Loucy (cell line): Measurements from ENCODE around the gene SRGN.

Experiments
- H2AFZ ChIP-seq: fragments of 200-600 bp; sonication (generic); 2 replicates; pipeline ENCODE4 v1.6.0; 2016; ENCODE audit warnings: antibody characterized with exemption, mild to moderate bottlenecking, low read length, moderate library complexity
- H3F3A ChIP-seq: fragments of 200-600 bp; 2 replicates; pipeline ENCODE4 v1.6.0; 2016; ENCODE audit warnings: antibody characterized with exemption, low read depth, mild to moderate bottlenecking
- H3K27me3 ChIP-seq: fragments of 200-600 bp; sonication (generic); 2 replicates; pipeline ENCODE4 v1.6.1; 2014; ENCODE audit warnings: low read length, mild to moderate bottlenecking; ENCODE audit not compliant: insufficient read depth, poor library complexity, severe bottlenecking
- H3K36me3 ChIP-seq: fragments of 200-600 bp; sonication (generic); 2 replicates; pipeline ENCODE4 v1.6.1; 2016; ENCODE audit warnings: low read length; ENCODE audit not compliant: insufficient read depth
- H3K4me1 ChIP-seq: fragments of 200-600 bp; sonication (generic); 2 replicates; pipeline ENCODE4 v1.5.1; 2014; ENCODE audit warnings: low read length, mild to moderate bottlenecking; ENCODE audit not compliant: insufficient read depth, poor library complexity, severe bottlenecking
- H3K4me2 ChIP-seq: fragments of 200-600 bp; sonication (generic); 2 replicates; pipeline ENCODE4 v1.6.0; 2014; ENCODE audit warnings: antibody characterized with exemption, low read length, low read depth, mild to moderate bottlenecking; ENCODE audit not compliant: poor library complexity, severe bottlenecking
- H3K4me3 ChIP-seq: fragments of 200-600 bp; sonication (generic); 2 replicates; pipeline ENCODE4 v1.5.1; 2014; ENCODE audit warnings: low read length, mild to moderate bottlenecking, mixed read lengths; ENCODE audit not compliant: poor library complexity, severe bottlenecking
- H3K79me2 ChIP-seq: fragments of 200-600 bp; sonication (generic); 2 replicates; pipeline ENCODE4 v1.6.1; 2014; ENCODE audit warnings: low read length; ENCODE audit not compliant: insufficient read depth
- H3K9ac ChIP-seq: fragments of 200-600 bp; sonication (generic); 2 replicates; pipeline ENCODE4 v1.6.0; 2014; ENCODE audit warnings: mild to moderate bottlenecking, low read depth, low read length, moderate library complexity; ENCODE audit not compliant: poor library complexity, severe bottlenecking
- H3K9me2 ChIP-seq: fragments of 200-600 bp; sonication (generic); replicated peaks from 2 replicates; pipeline ENCODE4 v1.6.1; 2016; ENCODE audit warnings: low read depth, low read length, mixed read lengths
- H3K9me3 ChIP-seq: fragments of 200-600 bp; sonication (generic); 2 replicates; pipeline ENCODE4 v1.6.1; 2014; ENCODE audit warnings: mild to moderate bottlenecking, antibody characterized with exemption, low read length, low read depth; ENCODE audit not compliant: insufficient read depth
- H4K20me1 ChIP-seq: fragments of 200-600 bp; sonication (generic); 2 replicates; pipeline ENCODE4 v1.6.0; 2014; ENCODE audit warnings: antibody characterized with exemption, low read length, mild to moderate bottlenecking; ENCODE audit not compliant: insufficient read depth, poor library complexity, severe bottlenecking
- EZH2phosphoT487 ChIP-seq: fragments of 200-600 bp; IDR thresholded peaks from 2 replicates; pipeline ENCODE4 v1.6.1; 2018; ENCODE audit warnings: antibody characterized with exemption, mild to moderate bottlenecking, moderate library complexity, borderline replicate concordance
- TF ChIP-seq, protein P1 (sequence below): fragments of 200-600 bp; sonication (generic); conservative IDR thresholded peaks from 2 replicates; pipeline ENCODE4 v1.5.1; 2014; ENCODE audit warnings: mild to moderate bottlenecking, antibody characterized with exemption, low read length

The SRGN gene

DNA sequence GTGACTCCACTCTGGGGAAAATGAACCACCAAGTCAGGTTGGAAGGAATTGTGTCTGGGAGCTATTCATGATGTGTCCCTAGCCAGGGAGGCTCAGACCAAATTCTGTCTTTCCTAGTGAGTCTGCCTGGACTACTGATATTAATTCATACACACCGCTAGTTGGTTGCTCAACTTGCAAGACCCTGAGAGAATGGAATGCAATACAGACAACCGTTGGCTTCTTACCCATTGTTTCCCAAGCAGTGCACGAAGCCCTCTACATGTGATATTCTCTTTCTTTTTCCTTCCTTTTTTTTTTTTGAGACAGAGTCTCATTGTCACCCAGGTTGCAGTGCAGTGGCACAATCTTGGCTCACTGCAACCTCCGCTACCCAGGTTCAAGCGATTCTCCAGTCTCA, 19.4 kb upstream of the SRGN start:
- TF ChIP-seq EZH2phosphoT487 = no peak
- TF ChIP-seq, protein P1, sequence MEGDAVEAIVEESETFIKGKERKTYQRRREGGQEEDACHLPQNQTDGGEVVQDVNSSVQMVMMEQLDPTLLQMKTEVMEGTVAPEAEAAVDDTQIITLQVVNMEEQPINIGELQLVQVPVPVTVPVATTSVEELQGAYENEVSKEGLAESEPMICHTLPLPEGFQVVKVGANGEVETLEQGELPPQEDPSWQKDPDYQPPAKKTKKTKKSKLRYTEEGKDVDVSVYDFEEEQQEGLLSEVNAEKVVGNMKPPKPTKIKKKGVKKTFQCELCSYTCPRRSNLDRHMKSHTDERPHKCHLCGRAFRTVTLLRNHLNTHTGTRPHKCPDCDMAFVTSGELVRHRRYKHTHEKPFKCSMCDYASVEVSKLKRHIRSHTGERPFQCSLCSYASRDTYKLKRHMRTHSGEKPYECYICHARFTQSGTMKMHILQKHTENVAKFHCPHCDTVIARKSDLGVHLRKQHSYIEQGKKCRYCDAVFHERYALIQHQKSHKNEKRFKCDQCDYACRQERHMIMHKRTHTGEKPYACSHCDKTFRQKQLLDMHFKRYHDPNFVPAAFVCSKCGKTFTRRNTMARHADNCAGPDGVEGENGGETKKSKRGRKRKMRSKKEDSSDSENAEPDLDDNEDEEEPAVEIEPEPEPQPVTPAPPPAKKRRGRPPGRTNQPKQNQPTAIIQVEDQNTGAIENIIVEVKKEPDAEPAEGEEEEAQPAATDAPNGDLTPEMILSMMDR = no peak
- Histone ChIP-seq H3K4me3 (no peak overlapping the region), H3K9me3 (no peaks in the 10 kb centered on the region), H3K9me2 (no peaks in the 10 kb centered on the region), H4K20me1 (no peaks in the 10 kb centered on the region), H3K4me1 (no peaks in the 10 kb centered on the region), H3K4me2 (no peak overlapping the region), H3K27me3 (no peaks in the 10 kb centered on the region), H3F3A (no peaks in the 10 kb centered on the region), H3K36me3 (no peaks in the 10 kb centered on the region), H3K9ac (no peak overlapping the region), H2AFZ (no peak overlapping the region), H3K79me2 (no peaks in the 10 kb centered on the region)

DNA sequence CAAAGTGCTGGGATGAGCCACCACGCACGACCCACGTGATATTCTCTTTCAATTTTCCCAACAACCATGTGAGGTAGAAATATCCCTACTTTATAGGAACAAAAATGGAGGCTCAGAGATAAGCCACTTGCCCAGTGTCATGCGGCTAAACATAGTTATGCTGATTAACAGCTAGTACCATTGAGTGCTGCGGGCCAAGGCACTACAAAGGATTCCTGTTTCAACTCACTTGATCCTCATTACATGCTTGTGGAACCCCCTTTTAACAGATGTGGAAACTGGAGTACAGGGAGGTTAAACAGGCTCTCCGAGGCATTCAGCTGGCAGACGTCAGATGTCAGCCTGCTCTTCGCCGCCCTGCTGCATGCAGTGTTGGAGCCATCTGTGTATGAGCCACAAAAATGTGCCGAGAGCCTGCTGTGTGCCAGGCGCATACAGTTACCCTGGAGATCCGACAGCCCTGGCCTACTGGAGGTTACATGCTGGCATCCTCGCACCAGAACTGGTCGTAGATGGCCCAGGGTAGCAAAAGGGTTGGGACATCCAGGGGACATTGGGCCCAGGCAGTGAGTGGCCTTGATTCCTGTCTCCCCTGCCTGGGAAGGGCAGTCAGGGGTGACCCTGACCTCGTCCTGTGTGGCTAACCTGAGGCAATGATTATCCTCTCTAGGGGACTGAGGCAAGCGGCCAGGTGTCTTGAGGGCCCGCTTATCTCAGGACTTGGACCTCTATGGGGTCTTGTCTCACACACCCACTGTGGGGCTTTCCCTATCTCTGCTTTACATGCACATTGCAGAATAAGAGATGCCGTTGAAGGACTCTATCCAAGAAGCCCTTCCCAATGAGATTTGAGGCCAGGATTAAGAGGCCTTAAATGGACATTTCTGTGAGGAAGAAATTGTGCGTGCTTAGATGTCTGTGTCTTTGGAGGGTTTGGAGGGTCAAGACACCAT, 18.5 kb upstream of the SRGN start:
- Histone ChIP-seq H3K9me2 (no peaks in the 10 kb centered on the region), H3K4me3 (no peak overlapping the region), H3K9ac (no peak overlapping the region), H3K4me2 (no peak overlapping the region), H4K20me1 (no peaks in the 10 kb centered on the region), H3K9me3 (no peaks in the 10 kb centered on the region), H2AFZ (no peak overlapping the region), H3K4me1 (no peaks in the 10 kb centered on the region), H3K27me3 (no peaks in the 10 kb centered on the region), H3F3A (no peaks in the 10 kb centered on the region), H3K79me2 (no peaks in the 10 kb centered on the region), H3K36me3 (no peaks in the 10 kb centered on the region)
- TF ChIP-seq EZH2phosphoT487 = no peak
- TF ChIP-seq, protein P1 = no peak

DNA sequence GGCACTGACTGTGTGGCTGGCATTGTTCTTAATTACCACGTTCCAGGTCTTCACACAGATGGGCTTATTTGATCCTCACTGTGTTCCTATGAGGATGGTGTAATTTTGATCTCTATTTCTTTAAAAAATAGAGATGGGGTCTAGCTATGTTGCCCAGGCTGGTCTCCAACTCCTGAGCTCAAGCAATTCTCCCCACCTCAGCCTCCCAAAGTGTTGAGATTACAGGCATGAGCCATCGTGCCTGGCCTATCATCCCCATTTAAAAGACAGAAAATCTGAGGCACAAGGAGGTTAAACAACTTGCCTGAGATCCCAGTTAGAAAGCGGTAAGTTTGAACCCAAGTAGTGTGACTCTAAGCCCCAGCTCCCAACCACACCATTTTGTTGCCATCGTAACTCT, 17.0 kb upstream of the SRGN start:
- Histone ChIP-seq H4K20me1 (no peaks in the 10 kb centered on the region), H3K9me3 (no peaks in the 10 kb centered on the region), H3K4me2 (no peak overlapping the region), H3K4me1 (no peaks in the 10 kb centered on the region), H3K79me2 (no peaks in the 10 kb centered on the region), H3K9ac (no peak overlapping the region), H3K27me3 (no peaks in the 10 kb centered on the region), H3F3A (no peaks in the 10 kb centered on the region), H3K9me2 (no peaks in the 10 kb centered on the region), H2AFZ (no peak overlapping the region), H3K36me3 (no peaks in the 10 kb centered on the region), H3K4me3 (no peak overlapping the region)
- TF ChIP-seq, protein P1 = no peak
- TF ChIP-seq EZH2phosphoT487 = no peak
